NCI-H1092 (cell line): ENCODE measurements around the gene PTPA.

Source experiments
- DNase-seq: peaks from one replicate; lab custom pipeline; 2025; lab: John Stamatoyannopoulos, UW

The PTPA gene

DNA sequence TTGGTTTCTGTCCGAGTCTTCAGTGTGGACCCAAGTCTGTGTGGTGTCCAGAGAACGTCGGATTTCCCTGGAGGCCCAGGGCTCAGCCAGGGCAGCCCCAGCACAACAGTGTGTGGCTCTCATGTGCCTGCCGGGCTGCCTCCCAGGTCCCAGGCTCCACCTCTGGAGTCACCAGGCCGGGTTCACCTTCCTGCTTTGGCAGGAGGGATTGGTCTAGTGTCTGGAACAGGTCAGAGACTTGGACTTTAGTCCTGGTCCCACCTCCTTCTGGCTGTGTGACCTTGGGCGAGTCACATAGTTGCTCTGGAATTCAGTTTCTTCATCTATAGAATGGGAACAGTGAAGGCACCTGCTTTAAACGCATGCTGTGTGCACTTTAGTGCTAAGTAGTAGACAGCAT is 27.1 kb upstream of the PTPA start:
- no peak for DNase-seq

- DNase-seq: no peak
Measured at GRCh38 chr9:129089246-129089645, 22.0 kb upstream of the PTPA start.

DNA sequence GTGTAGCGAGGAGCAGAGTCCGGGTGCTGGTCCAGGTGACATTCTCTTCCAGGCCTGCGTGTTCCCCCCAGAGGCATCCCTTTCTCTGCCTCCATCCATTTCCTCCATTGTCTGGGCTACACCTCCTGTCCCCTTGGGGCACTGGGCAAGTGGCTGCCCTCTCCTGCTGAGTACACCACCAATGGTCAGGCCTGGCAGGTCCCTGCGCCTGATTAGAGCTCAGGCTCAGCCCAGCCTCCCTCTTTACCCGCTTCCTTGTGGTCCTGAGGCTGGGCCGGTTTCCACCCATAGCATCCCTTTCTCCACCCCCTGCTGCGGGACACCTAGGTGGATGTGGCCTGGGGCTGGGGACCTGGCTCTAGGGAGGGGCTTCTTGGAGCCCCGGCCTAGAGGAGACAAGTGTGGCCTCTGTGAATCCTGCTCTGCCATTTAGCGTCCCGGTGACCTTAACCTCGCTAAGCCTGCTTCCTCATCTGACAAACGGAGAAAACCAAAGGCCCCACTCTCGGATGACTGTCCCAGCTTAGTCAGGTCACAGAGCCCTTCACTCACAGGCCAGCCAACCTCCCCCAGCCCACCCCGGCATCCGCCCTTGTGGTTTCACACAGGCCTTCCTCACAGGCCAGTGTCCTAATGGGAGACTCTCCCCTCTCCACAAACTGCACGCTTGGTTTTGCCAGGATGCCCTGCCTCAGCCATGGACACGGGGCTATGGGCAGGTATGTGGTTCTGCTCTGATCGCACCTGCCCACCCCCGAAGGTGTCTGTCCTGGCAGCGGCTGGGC is 17.4 kb upstream of the PTPA start:
- DNase-seq: no peak

DNA sequence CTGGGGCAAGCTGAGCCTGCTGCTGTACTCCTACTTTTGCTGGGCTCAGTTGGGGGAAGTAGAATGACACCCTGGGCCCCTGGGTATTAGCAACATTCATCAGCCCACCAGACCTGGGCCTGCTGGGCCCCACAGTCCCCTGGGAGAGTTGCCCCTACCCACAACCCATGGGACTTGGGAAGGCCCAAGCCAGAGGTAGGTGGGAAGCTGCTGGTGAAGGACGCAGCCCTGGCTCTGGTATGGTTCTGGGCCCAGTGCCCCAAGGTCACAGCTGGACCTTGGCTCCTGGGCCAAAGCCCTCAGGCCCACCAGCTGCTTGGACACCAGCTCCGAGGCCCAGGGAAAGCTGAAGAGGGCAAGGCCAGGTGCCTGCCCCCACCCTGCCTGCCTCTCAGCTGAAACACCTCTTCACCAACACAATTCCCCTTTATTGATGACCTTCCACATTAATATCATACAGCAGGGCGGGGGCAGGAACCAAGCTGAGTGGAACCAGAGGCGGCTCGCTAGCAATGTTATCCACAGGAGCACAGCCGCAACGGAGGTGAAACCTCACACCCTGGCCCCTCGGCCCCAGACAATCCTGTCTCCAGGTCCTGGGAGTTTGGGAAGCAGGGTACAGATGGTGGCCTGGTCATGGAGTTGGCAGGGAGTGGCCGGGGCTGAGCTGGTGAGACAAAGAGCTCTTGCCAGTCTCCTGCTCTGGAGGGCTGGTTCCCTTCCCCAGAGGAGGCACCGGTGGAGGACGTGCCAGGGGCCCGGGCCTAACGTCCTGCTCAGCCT is 16.6 kb upstream of the PTPA start:
- no peak for DNase-seq

GRCh38 chr9:129095170-129095667 is 16.0 kb upstream of the PTPA start:
- DNase-seq: no peak

DNA sequence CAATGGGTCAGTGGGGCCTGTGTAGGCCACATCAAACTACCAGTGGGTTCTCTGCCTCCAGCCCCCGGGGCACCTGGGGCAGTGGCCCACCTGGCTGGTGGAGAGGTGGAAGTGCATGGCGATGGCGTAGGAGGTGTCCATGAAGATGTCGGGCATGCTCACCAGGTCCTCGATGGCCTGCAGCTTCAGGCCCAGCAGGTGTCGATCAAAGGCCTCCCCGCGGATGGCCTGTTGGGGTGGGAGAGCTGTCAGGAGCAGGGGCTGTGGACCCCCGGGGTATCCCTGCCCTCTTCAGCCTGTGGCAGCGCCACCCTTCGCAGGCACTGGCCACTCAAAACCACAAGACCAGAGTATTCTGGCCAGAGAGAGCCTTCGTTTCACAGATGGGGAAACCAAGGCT is 15.3 kb upstream of the PTPA start:
- no peak for DNase-seq

DNA sequence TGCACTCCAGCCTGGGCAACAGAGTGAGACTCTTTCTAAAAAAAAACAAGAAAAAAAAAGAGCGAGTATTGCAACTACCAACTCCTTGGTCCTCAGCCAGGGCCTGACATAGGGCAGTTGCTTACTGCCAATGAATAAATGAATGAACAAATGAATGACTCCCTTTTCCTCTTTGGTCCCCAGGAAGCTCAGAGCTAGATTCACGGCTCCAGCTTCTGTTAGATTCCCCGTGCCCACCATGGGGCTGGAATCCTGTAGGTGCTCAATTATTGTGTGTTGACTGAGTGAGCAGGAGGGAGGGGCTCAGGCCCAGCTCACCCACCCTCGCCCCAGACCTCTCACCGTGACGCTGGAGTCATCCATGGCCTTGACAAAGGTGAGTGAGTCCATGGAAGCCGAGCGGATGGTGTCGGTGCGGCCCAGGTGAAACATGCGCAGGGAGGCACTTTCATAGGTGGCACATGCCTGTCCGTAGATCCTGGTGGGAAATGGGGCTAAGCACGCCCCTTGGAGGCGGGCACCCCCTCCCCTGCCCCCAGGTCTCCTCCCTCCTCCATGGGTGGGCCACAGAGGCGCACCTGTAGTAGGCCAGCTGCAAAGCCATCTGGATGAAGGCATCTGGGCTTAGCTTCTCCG is 13.4 kb upstream of the PTPA start:
- DNase-seq: no peak

- DNase-seq: no peak
Measured at GRCh38 chr9:129098328-129098727, 12.9 kb upstream of the PTPA start.

GRCh38 chr9:129100383-129101169 is 10.6 kb upstream of the PTPA start:
- no peak for DNase-seq

DNA sequence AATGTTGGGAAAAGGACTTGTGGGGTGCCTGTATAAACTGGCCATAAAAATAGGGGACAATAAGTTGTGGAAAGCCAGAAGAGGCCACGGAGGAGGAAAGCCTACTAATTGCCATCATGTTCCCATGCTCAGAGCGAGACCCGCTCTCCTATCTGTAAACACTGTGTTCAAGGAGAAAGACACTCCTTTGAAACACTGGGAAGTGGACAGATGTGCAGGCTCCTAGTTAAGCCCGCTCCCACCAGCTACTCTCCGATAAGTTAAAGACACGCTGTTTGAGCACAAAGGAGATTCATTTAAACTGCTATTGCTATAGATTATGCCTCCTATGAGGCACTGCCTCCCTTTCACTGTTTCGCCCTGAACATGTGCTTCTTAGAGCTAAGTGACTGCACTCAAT is 9.9 kb upstream of the PTPA start:
- DNase-seq: no peak

DNA sequence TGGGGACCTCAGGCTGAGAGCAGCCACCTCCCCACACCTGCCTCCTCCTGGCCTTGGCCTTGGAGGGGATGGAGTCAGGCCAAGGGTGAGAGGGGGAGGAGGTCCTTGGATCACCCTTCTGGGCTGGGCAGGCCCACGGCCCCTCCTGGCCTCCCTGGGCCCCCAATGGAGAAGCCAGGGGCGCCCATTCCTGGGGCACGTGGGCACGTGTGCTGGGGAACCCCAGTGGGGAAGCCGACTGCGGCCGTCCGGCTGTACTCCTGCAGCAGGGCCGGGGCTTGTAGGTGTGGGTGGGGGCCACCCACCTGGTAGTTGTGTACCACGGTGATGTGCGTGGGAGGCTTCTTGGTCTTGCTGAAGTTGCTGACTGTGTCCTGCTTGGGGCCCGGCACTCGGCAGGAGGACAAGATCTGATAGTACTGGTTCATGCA is 9.1 kb upstream of the PTPA start:
- DNase-seq: no peak

GRCh38 chr9:129102791-129103594 is 8.2 kb upstream of the PTPA start:
- no peak for DNase-seq

DNA sequence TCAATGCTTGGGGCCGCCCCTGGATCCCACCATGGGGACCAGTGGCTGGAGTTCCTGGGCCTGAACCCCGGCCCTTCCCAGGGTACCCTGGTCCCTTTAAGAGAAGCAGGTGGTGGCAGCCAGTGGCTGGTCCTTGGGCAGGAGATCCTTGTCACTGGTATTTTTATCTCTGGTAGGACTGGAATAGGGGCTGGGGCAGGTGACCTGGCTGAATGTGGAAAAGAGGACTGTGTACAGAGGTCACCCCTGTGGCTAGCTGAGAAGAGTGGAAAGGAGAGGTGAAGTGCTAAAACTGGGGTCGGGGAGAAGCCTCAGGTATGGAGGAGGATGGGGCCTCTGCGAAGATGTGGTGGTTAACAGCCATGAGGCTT is 7.6 kb upstream of the PTPA start:
- DNase-seq: no peak

DNA sequence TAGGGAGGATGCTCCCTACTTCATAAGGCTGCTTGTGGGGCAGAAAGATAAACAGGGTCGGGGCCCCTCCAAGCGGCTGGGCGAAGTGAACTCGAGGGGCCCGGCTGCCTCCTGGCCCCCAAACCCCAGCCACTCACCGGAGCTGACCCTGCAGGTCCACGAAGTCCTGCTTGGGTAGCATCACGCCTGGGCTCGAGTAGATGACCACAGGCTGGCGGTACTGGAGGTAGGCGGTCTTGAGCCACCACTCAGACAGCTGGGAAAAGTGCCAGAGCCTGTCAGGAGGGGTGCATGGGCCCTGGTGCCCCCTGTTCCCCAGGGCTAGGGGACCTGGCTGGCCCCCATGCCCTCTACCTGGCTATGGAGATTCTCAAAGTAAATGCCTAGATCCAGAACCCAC is 7.2 kb upstream of the PTPA start:
- no peak for DNase-seq

DNA sequence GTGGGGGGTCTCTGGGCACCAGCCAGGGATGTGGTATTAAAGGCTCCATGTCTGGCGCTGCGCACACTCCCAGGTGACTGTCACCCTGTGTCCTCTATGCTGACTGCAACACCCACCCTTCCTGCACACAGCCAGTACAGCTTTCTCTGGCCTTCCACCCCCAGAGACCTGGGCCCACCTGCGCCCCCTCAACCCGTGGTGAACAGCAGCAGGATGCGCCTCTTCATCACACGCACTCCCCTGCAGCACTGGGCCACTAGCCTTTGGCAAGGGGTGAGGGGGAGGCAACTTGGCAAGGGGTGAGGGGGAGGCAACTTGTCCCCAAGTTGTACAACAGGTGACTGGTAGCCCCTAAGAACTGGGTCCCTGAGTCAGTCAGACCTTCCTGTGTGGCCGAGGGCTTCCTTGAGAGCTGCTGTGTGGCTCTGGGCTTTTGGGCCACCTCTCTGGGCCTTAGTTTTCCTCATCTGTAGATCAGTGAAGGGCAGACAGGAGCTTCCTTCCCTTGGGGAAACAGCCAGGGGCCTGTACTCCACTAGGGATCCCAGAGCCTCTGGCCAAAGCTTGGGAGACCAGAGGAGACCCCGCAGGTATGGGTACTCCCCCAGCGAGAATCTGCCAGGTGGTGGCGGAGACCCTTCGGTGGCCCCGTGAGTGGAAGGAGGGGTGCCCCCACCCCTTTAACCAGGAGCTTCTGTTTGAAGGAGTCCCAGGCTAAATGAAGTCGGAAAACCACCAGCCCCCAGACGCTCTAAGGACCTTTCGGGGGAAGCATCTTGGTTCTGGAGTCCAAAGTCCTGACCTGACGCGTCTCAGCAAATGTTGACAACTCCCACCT is 5.1 kb upstream of the PTPA start:
- no peak for DNase-seq

GRCh38 chr9:129107651-129108050 is 3.6 kb upstream of the PTPA start:
- no peak for DNase-seq

DNA sequence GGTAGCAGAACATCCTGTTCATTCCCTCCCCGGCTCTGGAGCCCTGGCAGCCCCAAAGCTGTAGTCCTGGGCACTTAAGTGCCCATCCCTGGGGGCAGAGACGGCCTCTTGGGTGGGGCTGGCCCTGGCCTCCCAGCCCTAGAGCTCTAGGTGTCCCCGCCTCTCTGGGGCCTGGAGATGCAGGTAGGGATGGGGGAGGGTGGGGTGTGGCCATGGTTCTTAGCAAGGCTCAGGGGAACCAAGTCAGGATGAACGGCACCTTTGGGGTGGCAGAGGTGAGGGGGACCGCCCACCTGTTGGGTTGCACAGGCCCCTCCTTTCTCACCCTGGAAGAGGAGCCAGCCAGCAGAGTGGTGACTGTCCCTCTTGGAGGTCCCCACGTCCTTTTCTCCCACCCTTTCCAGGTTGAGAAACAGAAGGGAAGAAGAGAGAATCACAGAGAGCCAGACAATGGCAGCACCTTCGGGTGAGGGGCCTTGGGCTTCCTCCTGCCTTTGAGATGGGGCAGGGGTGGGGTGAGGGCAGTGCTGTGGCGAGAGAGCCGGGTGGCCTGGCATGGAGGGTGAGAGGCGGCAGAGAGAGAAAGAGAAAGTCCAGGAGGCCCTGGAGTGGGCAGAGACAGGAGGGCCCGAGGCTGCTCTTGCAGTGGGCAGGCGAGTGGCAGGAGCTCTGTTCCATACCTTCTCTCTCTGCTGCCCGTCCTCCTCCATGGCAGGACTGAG is 3.0 kb upstream of the PTPA start:
- no peak for DNase-seq

DNA sequence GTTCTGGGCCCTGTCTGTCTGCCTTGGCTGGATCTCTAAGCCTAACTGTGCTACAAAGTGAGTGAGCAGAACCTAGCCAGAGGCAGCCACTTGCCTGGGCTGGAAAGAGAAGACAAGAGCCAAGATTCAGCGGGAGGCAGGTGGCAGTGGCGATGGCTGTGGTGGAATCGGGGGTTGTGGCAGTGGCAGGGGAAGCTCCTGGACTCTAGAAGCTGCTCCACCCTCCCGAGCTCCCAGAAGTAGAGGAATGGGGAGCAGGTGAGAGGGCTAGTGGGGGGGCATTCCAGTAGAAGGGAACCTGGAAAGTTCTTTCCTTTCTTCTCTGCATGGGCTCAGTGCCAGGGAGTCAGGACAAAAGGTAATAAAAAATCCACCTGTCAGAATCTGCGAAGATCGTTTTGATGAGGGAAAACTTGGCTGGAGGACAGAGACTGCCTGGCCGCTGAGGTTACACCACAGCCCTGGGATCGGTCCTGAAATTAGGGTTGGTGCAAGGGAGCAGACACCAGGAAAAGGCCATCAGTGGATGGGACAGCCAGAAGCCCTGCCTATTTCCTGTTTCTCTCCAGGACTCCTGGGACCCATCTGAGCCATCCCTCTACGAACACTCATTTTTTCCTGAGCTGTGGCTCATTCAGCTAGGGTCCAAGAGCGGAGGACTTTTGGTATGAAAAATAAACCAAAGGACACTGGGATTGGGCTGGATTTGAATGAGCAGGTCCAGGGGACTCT is 2.2 kb upstream of the PTPA start:
- no peak for DNase-seq

DNA sequence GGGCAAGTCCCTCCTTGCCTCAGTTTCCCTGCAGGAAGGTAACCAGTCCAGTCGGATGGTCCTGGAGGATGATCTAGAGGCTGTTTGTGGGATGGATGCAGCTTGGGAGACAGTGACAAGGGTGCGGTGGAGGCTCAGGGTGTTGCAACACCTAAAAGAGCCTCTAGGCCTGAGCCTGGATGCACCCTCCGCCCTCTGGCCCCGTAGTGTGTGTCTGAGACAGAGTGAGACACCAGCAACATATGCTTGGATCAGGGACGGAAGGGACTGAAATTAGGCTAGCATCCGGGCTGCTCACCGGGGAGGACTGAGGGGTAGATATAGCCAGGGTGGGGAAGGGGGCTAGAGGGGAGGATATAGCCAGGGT is 1.7 kb upstream of the PTPA start:
- DNase-seq: no peak
